SIG-M5 treated with dmso at 0.1 percent for 504 hours (cell line): Measurements from ENCODE around the gene CCDC97.

Source experiments
- DNase-seq: peaks from one replicate; lab custom pipeline; 2025; ENCODE audit not compliant: unreplicated experiment; lab: John Stamatoyannopoulos, UW

Gene CCDC97

DNA sequence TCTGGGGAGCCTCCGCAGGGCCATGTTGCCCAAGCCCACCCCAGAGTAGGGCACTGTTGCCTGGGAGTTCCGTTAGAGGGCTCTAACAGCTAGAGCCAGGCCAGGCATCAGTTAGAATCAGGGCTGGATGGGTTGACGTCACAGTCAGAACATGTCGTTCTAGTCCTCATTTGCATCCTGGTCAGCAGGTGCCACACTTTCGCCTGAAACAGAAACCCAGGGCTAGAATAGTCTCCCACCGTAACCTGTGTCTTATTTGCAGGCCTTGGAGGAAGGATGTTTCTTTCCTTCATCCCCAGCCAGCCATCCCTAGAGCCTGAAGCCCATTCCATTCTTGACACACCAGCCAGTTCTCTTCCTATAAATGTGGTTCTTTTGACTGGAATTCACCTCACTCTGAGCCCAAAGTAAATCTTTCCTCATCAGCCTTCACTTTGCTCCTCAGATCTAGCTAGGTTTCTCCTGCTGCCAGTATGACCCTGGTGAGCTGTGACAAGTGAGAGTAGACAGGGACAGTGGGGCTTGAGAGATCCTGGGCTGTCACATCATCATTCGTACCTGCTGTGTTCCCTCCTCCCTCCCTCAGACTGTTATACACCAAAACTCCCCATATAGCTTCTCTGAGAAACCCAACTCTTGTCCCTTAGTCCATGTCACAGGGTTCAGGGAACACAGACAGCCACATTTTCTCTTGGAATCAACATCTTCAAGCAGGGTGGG lies 12.2 kb upstream of the CCDC97 start:
- no peak for DNase-seq

GRCh38 chr19:41298348-41298964 lies 11.5 kb upstream of the CCDC97 start:
- DNase-seq: no peak

DNA sequence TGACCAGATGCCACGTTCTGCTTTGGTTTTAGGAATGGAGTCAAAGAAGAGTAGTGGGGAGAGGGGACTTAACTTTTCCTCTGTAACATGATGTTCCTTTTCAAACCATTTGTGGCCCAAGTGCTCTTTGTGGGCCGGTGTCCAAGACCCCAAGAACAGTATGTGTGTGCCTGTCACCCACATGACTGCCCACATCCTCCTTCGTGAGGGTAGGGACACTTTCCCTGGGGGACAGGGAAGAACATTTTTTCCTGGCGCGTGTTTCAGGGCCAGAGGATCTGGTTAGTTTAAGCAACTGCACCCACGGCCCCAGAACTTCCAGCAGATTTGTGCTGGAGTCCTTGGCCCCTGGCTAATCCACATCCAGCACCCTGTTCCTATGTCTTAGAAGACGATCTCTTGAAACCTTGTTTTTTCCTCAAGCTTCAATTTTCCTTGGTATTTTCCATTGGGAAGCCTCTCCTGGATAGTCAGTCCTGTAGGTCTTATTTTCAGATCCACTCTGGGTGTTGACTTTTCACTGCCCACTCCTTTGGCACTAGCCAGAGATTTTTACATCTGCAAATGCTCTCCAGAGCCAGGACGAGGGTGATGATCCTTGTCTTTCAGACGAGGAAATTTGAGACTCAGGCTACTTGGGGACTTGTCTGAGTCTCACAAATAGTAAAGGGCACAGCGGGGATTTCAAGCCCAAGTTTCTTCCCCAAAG lies 10.8 kb upstream of the CCDC97 start:
- no peak for DNase-seq

- DNase-seq: no peak
These were observed 10.2 kb upstream of the CCDC97 start for GRCh38 chr19:41299755-41300089.

DNA sequence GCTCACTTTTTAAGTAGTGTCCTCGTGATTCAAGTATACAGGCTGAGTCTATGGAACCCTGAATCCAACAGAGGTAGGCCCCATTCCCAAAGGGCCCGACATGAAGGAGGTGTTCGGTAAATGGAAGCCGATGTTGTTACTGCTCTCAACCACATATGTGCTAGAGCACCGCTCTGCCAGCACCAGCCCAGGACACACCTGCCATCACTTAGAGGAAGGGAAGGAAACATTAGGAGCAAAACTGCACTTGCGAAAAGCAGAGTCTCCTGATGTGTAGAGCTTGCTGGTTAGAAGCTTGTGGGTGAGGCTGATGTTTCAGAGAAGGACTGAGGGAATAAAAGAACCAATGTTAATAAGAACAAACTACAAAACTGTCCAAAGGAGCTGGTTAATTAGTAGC lies 9.4 kb upstream of the CCDC97 start:
- DNase-seq: no peak

- no peak for DNase-seq
These were observed 7.2 kb upstream of the CCDC97 start for GRCh38 chr19:41302624-41303351.

DNA sequence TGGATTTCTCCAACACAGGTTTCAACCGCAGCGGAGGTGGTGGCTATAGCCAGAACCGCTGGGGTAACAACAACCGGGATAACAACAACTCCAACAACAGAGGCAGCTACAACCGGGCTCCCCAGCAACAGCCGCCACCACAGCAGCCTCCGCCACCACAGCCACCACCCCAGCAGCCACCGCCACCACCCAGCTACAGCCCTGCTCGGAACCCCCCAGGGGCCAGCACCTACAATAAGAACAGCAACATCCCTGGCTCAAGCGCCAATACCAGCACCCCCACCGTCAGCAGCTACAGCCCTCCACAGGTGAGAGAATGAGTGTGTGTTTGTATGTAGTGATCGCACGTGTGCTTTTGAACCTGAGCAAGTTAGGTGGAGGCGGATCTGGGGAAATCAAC lies 6.0 kb upstream of the CCDC97 start:
- no peak for DNase-seq

- DNase-seq: no peak
These were observed 5.1 kb upstream of the CCDC97 start for GRCh38 chr19:41304706-41305483.

DNA sequence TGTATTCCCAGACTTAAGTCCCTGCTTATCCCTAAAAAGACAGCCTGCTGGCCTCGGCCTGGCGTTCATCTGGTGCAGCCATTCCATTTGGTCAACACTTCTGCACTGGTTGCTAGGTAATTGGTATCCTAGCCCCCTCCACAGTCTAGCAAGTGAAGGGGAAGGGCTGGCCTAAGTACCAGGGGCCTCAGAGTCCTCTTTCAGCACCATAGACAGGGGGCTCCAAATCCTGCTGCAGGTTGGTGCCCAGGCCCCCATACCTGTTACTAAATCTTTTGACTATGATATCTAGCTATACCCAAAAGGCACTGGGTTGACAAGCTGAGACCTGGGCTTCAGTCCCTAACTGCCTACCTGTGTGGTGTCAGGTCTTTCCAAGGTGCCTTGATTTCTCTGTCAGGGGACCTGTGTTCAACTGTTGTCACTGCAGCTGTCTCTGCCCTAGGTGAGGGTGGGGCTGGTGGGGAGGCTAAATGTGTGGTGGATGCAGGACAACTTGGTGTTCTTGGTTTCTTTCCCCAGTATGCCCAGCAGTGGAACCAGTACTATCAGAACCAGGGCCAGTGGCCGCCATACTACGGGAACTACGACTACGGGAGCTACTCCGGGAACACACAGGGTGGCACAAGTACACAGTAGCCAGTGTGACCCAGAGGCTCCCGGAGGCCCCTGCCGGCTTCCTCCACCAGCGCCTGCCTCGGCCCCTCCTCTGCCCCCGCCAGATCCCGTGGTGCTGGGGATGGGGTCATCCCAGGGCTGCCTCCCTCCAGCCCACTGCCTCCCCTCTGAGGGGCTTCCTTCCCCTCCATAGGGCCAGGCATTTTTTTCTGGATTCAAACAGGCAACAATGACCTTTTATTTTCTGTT lies 3.8 kb upstream of the CCDC97 start:
- DNase-seq: no peak

- DNase-seq: no peak
These were observed 2.7 kb upstream of the CCDC97 start for GRCh38 chr19:41307090-41307875.

- DNase-seq: no peak
These were observed 2.0 kb upstream of the CCDC97 start for GRCh38 chr19:41307954-41308449.

DNA sequence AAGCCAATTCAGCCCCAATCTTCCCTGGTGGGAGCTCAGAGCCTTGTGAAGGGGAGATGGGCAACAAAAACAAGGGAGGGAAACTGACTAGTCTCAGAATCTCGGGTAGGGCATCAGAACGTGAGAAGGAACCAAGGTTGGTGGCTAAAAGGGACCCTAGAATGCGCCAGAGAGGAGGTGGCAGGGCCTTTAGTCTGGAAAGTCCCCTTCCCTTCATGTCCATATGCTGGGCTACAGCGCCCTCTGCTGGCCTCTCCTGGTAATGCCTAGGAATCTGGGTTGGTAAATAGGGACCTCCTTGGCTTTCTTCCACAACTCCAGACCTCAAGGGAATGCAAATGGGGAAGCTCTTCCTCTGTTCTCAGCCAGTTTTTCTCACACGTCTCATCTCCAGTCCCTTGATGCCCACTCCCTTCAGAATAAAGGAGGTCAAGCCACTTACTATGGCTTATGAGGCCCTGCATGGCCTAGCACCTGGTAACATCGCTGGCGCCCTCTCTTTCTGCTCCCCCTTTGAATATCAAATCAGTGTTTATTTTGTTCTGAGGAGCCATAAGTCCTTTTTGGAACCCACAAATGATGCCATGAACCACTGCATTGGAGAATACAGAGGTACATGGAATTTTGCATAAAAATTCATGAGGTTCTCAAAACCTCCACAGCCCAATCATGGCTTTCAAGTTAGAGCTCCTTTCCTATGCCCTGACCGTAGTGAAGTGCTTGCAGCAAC lies 1.4 kb upstream of the CCDC97 start:
- peak; percentile 75 for DNase-seq

GRCh38 chr19:41309180-41310032 lies 566 bp upstream of the CCDC97 start:
- DNase-seq: peak; percentile 17

- no peak for DNase-seq
These were observed 1.1 kb downstream of the CCDC97 start for GRCh38 chr19:41311072-41311471.

- no peak for DNase-seq
These were observed 1.6 kb downstream of the CCDC97 start for GRCh38 chr19:41311613-41312012.

DNA sequence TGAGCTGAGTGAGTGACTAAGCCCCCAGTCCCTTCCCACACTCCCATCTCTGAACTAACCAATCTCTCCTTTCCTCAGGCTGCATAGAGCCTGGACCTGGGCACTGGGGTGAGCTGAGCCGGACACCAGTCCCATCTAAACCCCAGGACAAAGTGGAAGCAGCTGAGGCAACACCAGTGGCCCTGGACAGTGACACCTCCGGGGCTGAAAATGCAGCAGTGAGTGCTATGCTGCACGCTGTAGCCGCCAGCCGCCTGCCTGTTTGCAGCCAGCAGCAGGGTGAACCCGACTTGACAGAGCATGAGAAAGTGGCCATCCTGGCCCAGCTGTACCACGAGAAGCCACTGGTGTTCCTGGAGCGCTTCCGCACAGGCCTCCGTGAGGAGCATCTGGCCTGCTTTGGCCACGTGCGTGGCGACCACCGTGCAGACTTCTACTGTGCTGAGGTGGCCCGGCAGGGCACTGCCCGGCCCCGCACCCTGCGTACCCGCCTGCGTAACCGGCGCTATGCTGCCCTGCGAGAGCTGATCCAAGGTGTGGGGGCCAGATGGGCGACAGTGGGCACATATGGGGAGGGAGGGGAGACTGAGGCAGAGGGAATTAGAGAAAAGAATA lies 6.4 kb downstream of the CCDC97 start:
- DNase-seq: no peak
